Fibroblast of lung (primary cell): Measurements from ENCODE around the gene LRRC70. TPM values are rescaled to one million over a fixed set of nuclear protein-coding genes. Genes with fewer than 3 reads are reported as not detected.

ENCODE experiments used
- DNase-seq, 2 donors: peaks; one replicate each; pipeline versions ENCODE4 v3.0.0 to v3.0.0-alpha.2; 2010; ENCODE audit warnings: low read depth in 2 of 2
- H2AFZ ChIP-seq: 2 replicates; pipeline ENCODE4 v1.5.1; 2012; ENCODE audit warnings: low read length, control low read depth, inconsistent platforms
- H3K27ac ChIP-seq: 2 replicates; pipeline ENCODE4 v1.5.1; 2011; ENCODE audit warnings: low read length, control low read depth; ENCODE audit not compliant: insufficient read depth
- H3K27me3 ChIP-seq: 2 replicates; pipeline ENCODE4 v1.5.1; 2011; ENCODE audit warnings: mild to moderate bottlenecking, low read length; ENCODE audit not compliant: control insufficient read depth, insufficient read depth
- H3K36me3 ChIP-seq: 2 replicates; pipeline ENCODE4 v1.5.1; 2011; ENCODE audit warnings: low read length; ENCODE audit not compliant: control insufficient read depth, insufficient read depth
- H3K4me1 ChIP-seq: 2 replicates; pipeline ENCODE4 v1.5.1; 2011; ENCODE audit warnings: low read length; ENCODE audit not compliant: control insufficient read depth, insufficient read depth; ENCODE audit errors: extremely low read depth
- H3K4me2 ChIP-seq: 2 replicates; pipeline ENCODE4 v1.5.1; 2011; ENCODE audit warnings: low read length, control low read depth; ENCODE audit not compliant: insufficient read depth; ENCODE audit errors: extremely low read depth
- H3K4me3 ChIP-seq, 4 experiments: fragments of 200-600 bp in 1 of 4; sonication (generic) in 1 of 4; replicated peaks in 1 of 4; 2 replicates each; pipeline ENCODE4 v1.5.1; 2011 to 2016; ENCODE audit warnings: low read length in 4 of 4, low read depth in 3 of 4, mild to moderate bottlenecking in 3 of 4, control low read depth in 2 of 4, inconsistent platforms in 1 of 4, mixed read lengths in 1 of 4; ENCODE audit not compliant: insufficient read depth in 1 of 4; ENCODE audit errors: control extremely low read depth in 1 of 4
- H3K79me2 ChIP-seq: 2 replicates; pipeline ENCODE4 v1.5.1; 2012; ENCODE audit warnings: mild to moderate bottlenecking, low read length, inconsistent platforms; ENCODE audit not compliant: control insufficient read depth, insufficient read depth
- H3K9ac ChIP-seq: 2 replicates; pipeline ENCODE4 v1.5.1; 2011; ENCODE audit warnings: mild to moderate bottlenecking, low read length, control low read depth; ENCODE audit not compliant: insufficient read depth
- H3K9me3 ChIP-seq: 2 replicates; pipeline ENCODE4 v1.5.1; 2012; ENCODE audit warnings: low read depth, low read length; ENCODE audit not compliant: control insufficient read depth, insufficient read depth
- H4K20me1 ChIP-seq: 2 replicates; pipeline ENCODE4 v1.5.1; 2011; ENCODE audit warnings: low read length; ENCODE audit not compliant: control insufficient read depth, insufficient read depth; ENCODE audit errors: extremely low read depth
- CTCF ChIP-seq, 2 donors: IDR thresholded peaks in 1 of 2; conservative IDR thresholded peaks in 1 of 2; 1 replicate in 1 of 2; 2 replicates in 1 of 2; pipeline ENCODE4 v1.5.1; 2011 to 2012; ENCODE audit warnings: low read length in 2 of 2, control low read depth in 1 of 2, inconsistent platforms in 1 of 2, low read depth in 1 of 2, mild to moderate bottlenecking in 1 of 2
- EZH2 ChIP-seq: IDR thresholded peaks from 2 replicates; pipeline ENCODE4 v1.5.1; 2012; ENCODE audit warnings: low read length, control low read depth, mild to moderate bottlenecking; ENCODE audit errors: missing control alignments
- polyA plus RNA-seq, 2 donors: library from polyadenylated mRNA; depleted of rRNA in 1 of 2; stranded (reverse) in 1 of 2; unstranded in 1 of 2; fragments of >200 nt; gene quantifications; 2 replicates each; pipeline ENCODE4 v1.2.1, GENCODE V29; 2011 to 2012; ENCODE audit warnings: missing spikeins in 1 of 2
- total RNA-seq: library from RNA; depleted of rRNA; stranded (reverse); fragments of >200 nt; gene quantifications from 2 replicates; pipeline ENCODE4 v1.2.1, GENCODE V29; 2014

The LRRC70 gene
- total and polyA plus RNA-seq, 2 donors (not counting 1 experiment from before 2014, with no cell fraction given): 0.34 to 1.3 TPM

DNA sequence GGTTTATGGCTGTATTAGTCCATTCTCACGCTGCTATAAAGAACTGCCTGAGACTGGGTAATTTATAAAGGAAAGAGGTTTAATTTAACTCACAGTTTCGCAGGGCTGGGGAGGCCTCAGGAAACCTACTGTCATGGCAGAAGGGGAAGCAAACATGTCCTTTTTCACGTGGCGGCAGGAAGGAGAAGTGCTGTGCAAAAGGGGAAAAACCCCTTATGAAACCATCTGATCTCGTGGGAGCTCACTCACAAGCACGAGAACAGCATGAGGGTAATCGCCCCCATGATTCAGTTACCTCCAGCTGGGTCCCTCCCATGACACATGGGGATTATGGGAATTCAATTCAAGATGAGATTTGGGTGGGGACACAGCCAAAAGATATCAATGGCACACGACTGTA lies 13.9 kb downstream of the LRRC70 start:
- Histone ChIP-seq H3K79me2 (no peaks in the 10 kb centered on the region), H3K27ac (no peak overlapping the region), H3K4me2 (no peak overlapping the region), H3K9ac (no peak overlapping the region), H3K9me3 (no peaks in the 10 kb centered on the region), H2AFZ (no peak overlapping the region), H4K20me1 (no peaks in the 10 kb centered on the region), H3K36me3 (no peaks in the 10 kb centered on the region), H3K27me3 (no peaks in the 10 kb centered on the region), H3K4me1 (no peaks in the 10 kb centered on the region), H3K4me3 (no peak overlapping the region)
- TF ChIP-seq EZH2 (no peak), CTCF (conservative IDR thresholded peaks at IDR 0.05 in 1 of 2, IDR thresholded peaks at IDR 0.05 in 1 of 2; ENCODE audit: low read depth in 1 of 2, low read length in 2 of 2) (no peak)
- no peak for DNase-seq

- Histone ChIP-seq H4K20me1 (no peaks in the 10 kb centered on the region), H3K4me3 (no peak overlapping the region), H3K4me1 (no peaks in the 10 kb centered on the region), H2AFZ (no peak overlapping the region), H3K9ac (no peak overlapping the region), H3K4me2 (no peak overlapping the region), H3K27ac (peak overlapping the region; percentile 13), H3K9me3 (no peaks in the 10 kb centered on the region), H3K36me3 (no peaks in the 10 kb centered on the region), H3K79me2 (no peaks in the 10 kb centered on the region), H3K27me3 (no peaks in the 10 kb centered on the region)
- TF ChIP-seq CTCF (conservative IDR thresholded peaks at IDR 0.05 in 1 of 2, IDR thresholded peaks at IDR 0.05 in 1 of 2; ENCODE audit: low read depth in 1 of 2, low read length in 2 of 2) (no peak), EZH2 (no peak)
- peak; percentile 20 to 25 for DNase-seq
Observed at GRCh38 chr5:62593331-62593730, 14.7 kb downstream of the LRRC70 start.

- no peak overlapping the region for H3K27ac ChIP-seq
- no peaks in the 10 kb centered on the region for H3K27me3 ChIP-seq
- H3K9ac ChIP-seq: no peak overlapping the region
- no peak overlapping the region for H3K4me2 ChIP-seq
- DNase-seq: no peak
- H2AFZ ChIP-seq: no peak overlapping the region
- TF ChIP-seq CTCF (conservative IDR thresholded peaks at IDR 0.05 in 1 of 2, IDR thresholded peaks at IDR 0.05 in 1 of 2; ENCODE audit: low read depth in 1 of 2, low read length in 2 of 2) (no peak), EZH2 (no peak)
- no peaks in the 10 kb centered on the region for H3K9me3 ChIP-seq
- no peak overlapping the region for H3K4me3 ChIP-seq
- H3K36me3 ChIP-seq: no peaks in the 10 kb centered on the region
- H3K4me1 ChIP-seq: no peaks in the 10 kb centered on the region
- H4K20me1 ChIP-seq: no peaks in the 10 kb centered on the region
- H3K79me2 ChIP-seq: no peaks in the 10 kb centered on the region
Observed at GRCh38 chr5:62594364-62594984, 15.9 kb downstream of the LRRC70 start.
